SK-N-SH treated with all-trans-retinoic acid at 6 μM for 48 hours (cell line): ENCODE data around the gene MPDZ.
A peak's percentile ranks its signal among the peaks of the same experiment; 100 is the strongest.

Source experiments
- ATAC-seq: fragments of 200-7000 bp; cut with Tn5 transposase; 3 replicates; pipeline ENCODE4 v1.9.1; 2020; ENCODE audit warnings: mild to moderate bottlenecking, moderate library complexity
- ARNTL ChIP-seq: fragments of 450-650 bp; formaldehyde crosslinking; IDR thresholded peaks from 2 replicates; pipeline ENCODE4 v1.5.0; 2020; ENCODE audit warnings: low read depth, mild to moderate bottlenecking, moderate library complexity, borderline replicate concordance
- CREB5 ChIP-seq: fragments of 250-450 bp; sonication (Bioruptor Pico); IDR thresholded peaks from 2 replicates; pipeline ENCODE4 v1.5.1; 2020; ENCODE audit warnings: low read depth, mild to moderate bottlenecking, moderate library complexity
- CSDC2 ChIP-seq: fragments of 250-450 bp; sonication (Bioruptor Pico); IDR thresholded peaks from 2 replicates; pipeline ENCODE4 v1.5.0; 2020; ENCODE audit warnings: mild to moderate bottlenecking, moderate library complexity
- CSRNP3 ChIP-seq: fragments of 250-450 bp; sonication (Bioruptor Pico); IDR thresholded peaks from 2 replicates; pipeline ENCODE4 v1.5.1; 2021; ENCODE audit warnings: mild to moderate bottlenecking, moderate library complexity
- ESRRG ChIP-seq: fragments of 250-450 bp; sonication (Bioruptor Pico); IDR thresholded peaks from 2 replicates; pipeline ENCODE4 v1.6.1; 2021; ENCODE audit warnings: mild to moderate bottlenecking
- GLIS3 ChIP-seq: fragments of 250-450 bp; sonication (Bioruptor Pico); IDR thresholded peaks from 2 replicates; pipeline ENCODE4 v1.5.0; 2020; ENCODE audit warnings: mild to moderate bottlenecking, moderate library complexity
- ISL1 ChIP-seq: fragments of 250-450 bp; sonication (Bioruptor Pico); IDR thresholded peaks from 2 replicates; pipeline ENCODE4 v2.1.2; 2022; ENCODE audit warnings: mild to moderate bottlenecking, moderate library complexity
- PATZ1 ChIP-seq: fragments of 250-450 bp; sonication (Bioruptor Pico); IDR thresholded peaks from 2 replicates; pipeline ENCODE4 v1.8.0; 2020; ENCODE audit warnings: mild to moderate bottlenecking, moderate library complexity, borderline replicate concordance
- POU6F1 ChIP-seq: fragments of 250-450 bp; sonication (Bioruptor Pico); IDR thresholded peaks from 2 replicates; pipeline ENCODE4 v1.8.0; 2021; ENCODE audit warnings: low read depth, mild to moderate bottlenecking, moderate library complexity, borderline replicate concordance
- PPARA ChIP-seq: fragments of 250-450 bp; sonication (Bioruptor Pico); IDR thresholded peaks from 2 replicates; pipeline ENCODE4 v1.5.0; 2020; ENCODE audit warnings: mild to moderate bottlenecking, borderline replicate concordance
- SNAI2 ChIP-seq: fragments of 250-450 bp; sonication (Bioruptor Pico); IDR thresholded peaks from 2 replicates; pipeline ENCODE4 v1.5.0; 2020; ENCODE audit warnings: mild to moderate bottlenecking, moderate library complexity
- TCF4 ChIP-seq: fragments of 250-450 bp; sonication (Bioruptor Pico); IDR thresholded peaks from 2 replicates; pipeline ENCODE4 v1.8.0; 2021; ENCODE audit warnings: mild to moderate bottlenecking, moderate library complexity, borderline replicate concordance
- TOX ChIP-seq: fragments of 250-450 bp; sonication (Bioruptor Pico); IDR thresholded peaks from 2 replicates; pipeline ENCODE4 v1.8.0; 2021; ENCODE audit warnings: mild to moderate bottlenecking, moderate library complexity, borderline replicate concordance
- TSHZ2 ChIP-seq: fragments of 250-450 bp; sonication (Bioruptor Pico); IDR thresholded peaks from 2 replicates; pipeline ENCODE4 v1.5.0; 2020; ENCODE audit warnings: mild to moderate bottlenecking, moderate library complexity
- ZC3H10 ChIP-seq: fragments of 250-450 bp; sonication (Bioruptor Pico); IDR thresholded peaks from 2 replicates; pipeline ENCODE4 v1.5.1; 2021; ENCODE audit warnings: mild to moderate bottlenecking, moderate library complexity
- ZFP3 ChIP-seq: fragments of 250-450 bp; sonication (Bioruptor Pico); IDR thresholded peaks from 2 replicates; pipeline ENCODE4 v1.5.0; 2020; ENCODE audit warnings: mild to moderate bottlenecking, moderate library complexity
- ZNF565 ChIP-seq: fragments of 450-650 bp; formaldehyde crosslinking; conservative IDR thresholded peaks from 2 replicates; pipeline ENCODE4 v1.5.0; 2020; ENCODE audit warnings: low read depth, mild to moderate bottlenecking, moderate library complexity
- ZNF8 ChIP-seq: fragments of 450-650 bp; formaldehyde crosslinking; IDR thresholded peaks from 2 replicates; pipeline ENCODE4 v1.5.0; 2020; ENCODE audit warnings: mild to moderate bottlenecking, moderate library complexity

Gene MPDZ

GRCh38 chr9:13291718-13292117 lies 12.2 kb upstream of the MPDZ start:
- TF ChIP-seq ESRRG (no peak), SNAI2 (CRISPR knock-in tag) (no peak), POU6F1 (CRISPR knock-in tag) (no peak), ZNF8 (CRISPR knock-in tag) (no peak), ZC3H10 (CRISPR knock-in tag) (no peak), CREB5 (no peak)
- no peak for ATAC-seq

GRCh38 chr9:13284011-13284410 lies 4.5 kb upstream of the MPDZ start:
- TF ChIP-seq TCF4 (CRISPR knock-in tag) (no peak), ZC3H10 (CRISPR knock-in tag) (no peak), ZNF565 (CRISPR knock-in tag) (no peak), PPARA (no peak), SNAI2 (CRISPR knock-in tag) (no peak)
- ATAC-seq, result no peak

GRCh38 chr9:13282998-13283397 lies 3.5 kb upstream of the MPDZ start:
- ATAC-seq, result peak; percentile 34
- peak; percentile 91 for TF ChIP-seq CREB5
- TF ChIP-seq CSDC2 (CRISPR knock-in tag), result peak; percentile 66; the same call in 1 of the 2 replicates
- peak; percentile 37; the same call in 1 of the 2 replicates for TF ChIP-seq CSRNP3 (CRISPR knock-in tag)
- TF ChIP-seq ZNF8 (CRISPR knock-in tag), result 0 out of 2 replicates have a peak, but pooled peaks have one; percentile 34
- TF ChIP-seq ARNTL (CRISPR knock-in tag), result no peak
- 0 out of 2 replicates have a peak, but pooled peaks have one; percentile 32 for TF ChIP-seq TSHZ2 (CRISPR knock-in tag)
- no peak for TF ChIP-seq ZC3H10 (CRISPR knock-in tag)
- TF ChIP-seq SNAI2 (CRISPR knock-in tag), result 0 out of 2 replicates have a peak, but pooled peaks have one; percentile 41
- peak; percentile 74 for TF ChIP-seq GLIS3
- TF ChIP-seq PATZ1 (CRISPR knock-in tag), result peak; percentile 84
- peak; percentile 100 for TF ChIP-seq ISL1
- no peak; the same call in 1 of the 2 replicates for TF ChIP-seq POU6F1 (CRISPR knock-in tag)
- peak; percentile 50; the same call in 1 of the 2 replicates for TF ChIP-seq TCF4 (CRISPR knock-in tag)
- no peak for TF ChIP-seq TOX (CRISPR knock-in tag)
- TF ChIP-seq ZNF565 (CRISPR knock-in tag), result 0 out of 2 replicates have a peak, but pooled peaks have one; percentile 14
- TF ChIP-seq ESRRG, result peak; percentile 94
- TF ChIP-seq ZFP3, result 0 out of 2 replicates have a peak, but pooled peaks have one; percentile 59
